Prostate gland (tissue), 2 donors: ENCODE results near the gene DMAC2. TPM values are rescaled to one million over a fixed set of nuclear protein-coding genes. Genes with fewer than 3 reads are reported as not detected.

Experiments
- DNase-seq: peaks from one replicate; pipeline ENCODE4 v3.0.0-alpha.2; 2019; ENCODE audit warnings: low spot score
- H3K27ac ChIP-seq, 2 donors: fragments of 200-600 bp; sonication (generic); 2 replicates each; pipeline ENCODE4 v1.5.1; 2017 to 2019
- H3K27me3 ChIP-seq: fragments of 200-600 bp; sonication (generic); replicated peaks from 2 replicates; pipeline ENCODE4 v1.5.1; 2019; ENCODE audit not compliant: insufficient read depth
- H3K36me3 ChIP-seq, 2 donors: fragments of 200-600 bp; sonication (generic); 1 replicate in 1 of 2; 2 replicates in 1 of 2; pipeline versions ENCODE4 v1.5.1 to v1.8.1; 2017 to 2019
- H3K4me1 ChIP-seq: fragments of 200-600 bp; sonication (generic); replicated peaks from 2 replicates; pipeline ENCODE4 v1.5.1; 2019
- H3K4me3 ChIP-seq, 2 donors: fragments of 200-600 bp; sonication (generic); 2 replicates each; pipeline ENCODE4 v1.5.1; 2017 to 2019
- H3K9me3 ChIP-seq: fragments of 200-600 bp; sonication (generic); 2 replicates; pipeline ENCODE4 v1.5.1; 2017
- POLR2A ChIP-seq: fragments of 450-650 bp; IDR thresholded peaks from one replicate; pipeline ENCODE4 v1.6.1; 2016; ENCODE audit warnings: antibody characterized with exemption, mild to moderate bottlenecking
- POLR2AphosphoS5 ChIP-seq: sonication (generic); formaldehyde crosslinking; IDR thresholded peaks from one replicate; pipeline ENCODE4 v1.6.1; 2017; ENCODE audit warnings: antibody characterized with exemption
- WGBS: methylation state at CpG from one replicate; pipeline ENCODE4 v1.1.5; 2018; 5-methylcytosine and 5-hydroxymethylcytosine counted together
- intact Hi-C: fragments of 100-400 bp; cut with DNase I; formaldehyde crosslinking; loops from one replicate; pipeline ENCODE4 v1.14.2; 2022
- total RNA-seq, 2 donors: library from RNA; depleted of rRNA; stranded (reverse); fragments of >200 nt; gene quantifications; one replicate each; pipeline ENCODE4 v1.1.0, GENCODE V29; 2016
- TF ChIP-seq, protein P1 (sequence below), 4 experiments: fragments of 200-600 bp in 2 of 4; fragments of 450-650 bp in 2 of 4; sonication (generic) in 2 of 4; IDR thresholded peaks; 1 replicate in 3 of 4; 2 replicates in 1 of 4; pipeline ENCODE4 v1.5.1; 2016 to 2019; ENCODE audit warnings: antibody characterized with exemption in 4 of 4, mild to moderate bottlenecking in 2 of 4, moderate library complexity in 2 of 4

The DMAC2 gene
- total RNA-seq, 2 donors from 2014 or later, result 42.4 to 42.9 TPM

- 59% methylated on average over 12 of the region's 12 CpGs for WGBS
- Histone ChIP-seq H3K9me3 (no peaks in the 10 kb centered on the region), H3K4me1 (no peaks in the 10 kb centered on the region), H3K36me3 (no peaks in the 10 kb centered on the region), H3K27me3 (no peaks in the 10 kb centered on the region), H3K27ac (no peak overlapping the region), H3K4me3 (no peak overlapping the region)
- intact Hi-C loops, result no loop called here
- no peak for DNase-seq
- no peak for TF ChIP-seq POLR2A
- TF ChIP-seq, protein P1, sequence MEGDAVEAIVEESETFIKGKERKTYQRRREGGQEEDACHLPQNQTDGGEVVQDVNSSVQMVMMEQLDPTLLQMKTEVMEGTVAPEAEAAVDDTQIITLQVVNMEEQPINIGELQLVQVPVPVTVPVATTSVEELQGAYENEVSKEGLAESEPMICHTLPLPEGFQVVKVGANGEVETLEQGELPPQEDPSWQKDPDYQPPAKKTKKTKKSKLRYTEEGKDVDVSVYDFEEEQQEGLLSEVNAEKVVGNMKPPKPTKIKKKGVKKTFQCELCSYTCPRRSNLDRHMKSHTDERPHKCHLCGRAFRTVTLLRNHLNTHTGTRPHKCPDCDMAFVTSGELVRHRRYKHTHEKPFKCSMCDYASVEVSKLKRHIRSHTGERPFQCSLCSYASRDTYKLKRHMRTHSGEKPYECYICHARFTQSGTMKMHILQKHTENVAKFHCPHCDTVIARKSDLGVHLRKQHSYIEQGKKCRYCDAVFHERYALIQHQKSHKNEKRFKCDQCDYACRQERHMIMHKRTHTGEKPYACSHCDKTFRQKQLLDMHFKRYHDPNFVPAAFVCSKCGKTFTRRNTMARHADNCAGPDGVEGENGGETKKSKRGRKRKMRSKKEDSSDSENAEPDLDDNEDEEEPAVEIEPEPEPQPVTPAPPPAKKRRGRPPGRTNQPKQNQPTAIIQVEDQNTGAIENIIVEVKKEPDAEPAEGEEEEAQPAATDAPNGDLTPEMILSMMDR (IDR thresholded peaks at IDR 0.05), result no peak
- no peak for TF ChIP-seq POLR2AphosphoS5
These were observed 36.3 kb downstream of the DMAC2 start for GRCh38 chr19:41403181-41403970.

GRCh38 chr19:41402010-41402409, 37.7 kb downstream of the DMAC2 start:
- Histone ChIP-seq H3K27me3 (no peaks in the 10 kb centered on the region), H3K4me1 (no peaks in the 10 kb centered on the region), H3K4me3 (no peak overlapping the region), H3K27ac (no peak overlapping the region), H3K36me3 (no peaks in the 10 kb centered on the region), H3K9me3 (no peaks in the 10 kb centered on the region)
- intact Hi-C loops, result no loop called here
- DNase-seq, result no peak
- WGBS, result 85% methylated on average over 3 of the region's 3 CpGs
- TF ChIP-seq, protein P1 (IDR thresholded peaks at IDR 0.05), result no peak
- TF ChIP-seq POLR2AphosphoS5, result no peak

DNA sequence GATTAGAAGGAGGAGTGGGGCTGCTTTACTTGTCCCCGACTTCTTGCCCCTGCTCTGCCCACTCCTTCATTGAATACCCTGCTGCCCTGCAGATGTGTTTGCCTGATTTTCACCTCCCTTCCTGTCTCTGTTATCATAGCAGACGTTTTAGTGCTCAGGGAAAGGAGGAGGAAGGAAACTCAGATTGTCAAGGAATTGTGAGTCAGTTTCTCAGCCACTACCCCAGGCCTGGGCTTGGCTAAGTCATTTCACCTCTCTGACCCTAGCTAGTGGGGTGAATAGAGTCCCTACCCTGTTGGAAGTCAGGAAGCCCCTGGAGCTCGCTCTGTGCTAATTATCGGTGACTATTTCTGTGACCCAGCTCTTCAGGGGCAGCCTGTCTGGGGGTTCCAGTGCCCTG, 38.2 kb downstream of the DMAC2 start:
- Histone ChIP-seq H3K27me3 (no peaks in the 10 kb centered on the region), H3K27ac (no peak overlapping the region), H3K36me3 (no peaks in the 10 kb centered on the region), H3K4me1 (peaks cover 3% of the 10 kb centered on the region), H3K9me3 (no peaks in the 10 kb centered on the region), H3K4me3 (no peak overlapping the region)
- intact Hi-C loops, result no loop called here
- no peak for DNase-seq
- TF ChIP-seq, protein P1 (IDR thresholded peaks at IDR 0.05), result no peak
- TF ChIP-seq POLR2AphosphoS5, result no peak
- no peak for TF ChIP-seq POLR2A
- 74% methylated on average over 4 of the region's 4 CpGs for WGBS

DNA sequence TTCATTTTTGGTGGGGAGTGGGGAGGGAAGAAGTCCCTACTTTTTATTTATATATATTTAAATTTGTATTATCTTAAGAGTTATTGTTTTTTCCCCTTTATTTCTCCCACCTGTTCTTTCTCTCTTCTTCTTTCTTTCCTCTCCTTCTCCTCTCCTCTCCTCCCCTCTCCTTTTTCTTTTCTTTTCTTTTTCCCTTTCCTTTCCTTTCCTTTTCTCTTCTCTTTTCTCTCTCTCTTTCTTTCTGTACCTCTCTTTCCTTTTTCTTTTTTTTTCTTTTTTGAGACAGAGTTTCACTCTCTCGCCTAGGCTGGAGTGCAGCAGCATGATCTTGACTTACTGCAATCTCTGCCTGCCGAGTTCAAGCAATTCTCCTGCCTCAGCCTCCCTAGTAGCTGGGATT, 40.2 kb downstream of the DMAC2 start:
- H3K27ac ChIP-seq, result no peak overlapping the region
- TF ChIP-seq POLR2AphosphoS5 (no peak), POLR2A (no peak)
- TF ChIP-seq, protein P1 (IDR thresholded peaks at IDR 0.05), result no peak
- intact Hi-C loops, result no loop called here
- no peaks in the 10 kb centered on the region for H3K9me3 ChIP-seq
- no peaks in the 10 kb centered on the region for H3K36me3 ChIP-seq
- H3K4me1 ChIP-seq, result peaks cover 5% of the 10 kb centered on the region
- no peak overlapping the region for H3K4me3 ChIP-seq
- DNase-seq, result no peak
- 92% methylated on average over 2 of the region's 2 CpGs for WGBS
- H3K27me3 ChIP-seq, result no peaks in the 10 kb centered on the region

DNA sequence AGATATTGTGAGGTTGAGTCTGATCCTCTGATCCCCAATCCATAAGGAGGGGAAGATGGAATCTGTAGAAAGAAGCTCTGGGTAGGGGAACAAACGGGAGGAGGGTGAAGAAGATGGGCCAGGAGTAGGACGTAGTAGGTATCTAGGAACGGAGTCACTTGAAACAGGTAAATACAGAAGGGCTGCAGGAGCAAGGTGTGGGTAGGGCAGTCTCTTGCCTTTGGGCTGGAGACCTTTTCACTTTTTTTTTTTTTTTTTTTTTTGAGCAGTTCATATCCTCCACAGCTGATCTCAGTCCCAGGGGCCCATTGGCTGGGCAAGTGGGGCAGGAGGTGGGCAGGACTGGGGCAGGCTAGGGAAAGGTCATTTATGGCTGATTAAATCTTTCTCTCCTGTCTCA, 40.6 kb downstream of the DMAC2 start:
- H3K9me3 ChIP-seq, result no peaks in the 10 kb centered on the region
- H3K27ac ChIP-seq, result no peak overlapping the region

More for the DNA sequence above, 40.6 kb downstream of the DMAC2 start:
- Histone ChIP-seq H3K36me3 (no peaks in the 10 kb centered on the region), H3K27me3 (no peaks in the 10 kb centered on the region), H3K4me3 (peak overlapping the region; percentile 74 to 96), H3K4me1 (peaks cover 5% of the 10 kb centered on the region)
- 76% methylated on average over 3 of the region's 3 CpGs for WGBS
- DNase-seq, result no peak
- TF ChIP-seq POLR2AphosphoS5 (no peak), POLR2A (no peak)
- TF ChIP-seq, protein P1 (IDR thresholded peaks at IDR 0.05), result no peak
- intact Hi-C loops, result no loop called here
